CD4-positive, alpha-beta T cell (primary cell): ENCODE measurements around the gene RSBN1. TPM values are rescaled to one million over a fixed set of nuclear protein-coding genes. Genes with fewer than 3 reads are reported as not detected.

Experiments used
- ATAC-seq: fragments of 200-7000 bp; cut with Tn5 transposase; one replicate; pipeline ENCODE4 v1.10.0; 2022; ENCODE audit warnings: mild to moderate bottlenecking; ENCODE audit not compliant: poor library complexity
- CTCF ChIA-PET: fragments of 350-600 bp; sonication (Branson Sonifier 250); formaldehyde crosslinking; loops from one replicate; lab custom pipeline; 2021; ENCODE audit warnings: antibody characterized with exemption, inconsistent platforms; lab: Charles Lee
- POLR2A ChIA-PET: fragments of 350-600 bp; sonication (Branson Sonifier 250); formaldehyde crosslinking; loops from one replicate; lab custom pipeline; 2021; ENCODE audit warnings: antibody characterized with exemption, inconsistent platforms; lab: Charles Lee
- DNase-seq, 14 experiments: peaks; one replicate each; pipeline ENCODE4 v3.0.0-alpha.2; 2013 to 2020; ENCODE audit warnings: mixed read lengths in 2 of 14
- H3K27ac ChIP-seq, 2 donors: one replicate each; pipeline versions ENCODE4 v1.5.1 to v1.7.0; 2013; ENCODE audit warnings: low read length in 2 of 2, low read depth in 1 of 2, mild to moderate bottlenecking in 1 of 2
- H3K27me3 ChIP-seq, 2 experiments: 1 replicate in 1 of 2; 2 replicates in 1 of 2; pipeline versions ENCODE4 v1.6.1 to v1.7.0; 2013; ENCODE audit warnings: low read length in 2 of 2, control low read depth in 1 of 2, mild to moderate bottlenecking in 1 of 2, moderate library complexity in 1 of 2; ENCODE audit not compliant: insufficient read depth in 2 of 2, control insufficient read depth in 1 of 2
- H3K36me3 ChIP-seq: one replicate; pipeline ENCODE4 v1.6.1; 2013; ENCODE audit warnings: low read length, control low read depth; ENCODE audit not compliant: insufficient read depth
- H3K4me1 ChIP-seq: one replicate; pipeline ENCODE4 v1.6.1; 2013; ENCODE audit warnings: low read length, control low read depth; ENCODE audit not compliant: insufficient read depth
- H3K4me3 ChIP-seq: one replicate; pipeline ENCODE4 v1.5.1; 2013; ENCODE audit warnings: mild to moderate bottlenecking, low read length, moderate library complexity
- H3K9me3 ChIP-seq, 2 experiments: 1 replicate in 1 of 2; 2 replicates in 1 of 2; pipeline versions ENCODE4 v1.6.1 to v1.7.0; 2013; ENCODE audit warnings: low read length in 2 of 2, mild to moderate bottlenecking in 2 of 2, control low read depth in 1 of 2, moderate library complexity in 1 of 2; ENCODE audit not compliant: control insufficient read depth in 1 of 2, insufficient read depth in 1 of 2
- H3K27ac Mint-ChIP-seq: one replicate; pipeline ENCODE4 v1.8.0; 2020; ENCODE audit warnings: mixed read lengths
- H3K27me3 Mint-ChIP-seq: one replicate; pipeline ENCODE4 v1.8.0; 2021; ENCODE audit warnings: mixed read lengths
- H3K36me3 Mint-ChIP-seq: one replicate; pipeline ENCODE4 v1.8.0; 2021; ENCODE audit warnings: low read depth, mixed read lengths
- H3K4me1 Mint-ChIP-seq: one replicate; pipeline ENCODE4 v1.8.0; 2021; ENCODE audit warnings: low read depth, mixed read lengths
- H3K4me3 Mint-ChIP-seq: one replicate; pipeline ENCODE4 v1.8.0; 2020; ENCODE audit warnings: mild to moderate bottlenecking, mixed read lengths
- H3K9me3 Mint-ChIP-seq: one replicate; pipeline ENCODE4 v1.8.0; 2020; ENCODE audit warnings: mixed read lengths
- intact Hi-C, 2 experiments: fragments of 100-400 bp; cut with DNase I in 1 of 2; cut with micrococcal nuclease in 1 of 2; formaldehyde crosslinking; loops; one replicate each; pipeline versions ENCODE4 v1.15.1 to v1.9.0; 2023 to 2025; cut with DNase I, micrococcal nuclease
- total RNA-seq, 174 experiments: library from RNA in 2 of 174; stranded (reverse) in 2 of 174; gene quantifications; one replicate each; pipeline ENCODE4 v1.2.3 and lab custom pipeline; 2021 to 2026
- TF ChIP-seq, protein P1 (sequence below): fragments of 200-600 bp; IDR thresholded peaks from one replicate; pipeline ENCODE4 v1.8.0; 2022; ENCODE audit warnings: antibody characterized with exemption, mild to moderate bottlenecking

The RSBN1 gene
- total RNA-seq, 2 experiments from 2014 or later: 44.2 to 44.6 TPM

DNA sequence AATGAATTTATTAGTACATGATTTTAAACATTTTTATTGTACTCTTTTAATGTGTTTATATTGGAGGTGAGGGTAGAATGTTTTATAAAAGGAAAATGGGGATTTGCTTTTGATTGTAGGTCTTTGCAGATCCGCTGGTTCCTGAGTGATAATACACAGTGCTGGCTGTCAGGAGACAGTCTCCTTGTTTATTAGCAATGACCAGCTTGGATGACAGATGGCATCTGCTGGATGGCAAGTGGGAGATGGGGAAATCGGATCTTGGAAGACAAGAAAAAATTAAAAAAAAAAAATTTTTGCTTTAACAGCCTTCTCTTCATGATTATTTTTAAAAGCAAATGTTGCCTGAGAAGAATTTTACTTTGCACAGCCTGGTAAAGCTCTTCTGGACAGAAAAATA is 48.6 kb downstream of the RSBN1 start:
- TF ChIP-seq, protein P1, sequence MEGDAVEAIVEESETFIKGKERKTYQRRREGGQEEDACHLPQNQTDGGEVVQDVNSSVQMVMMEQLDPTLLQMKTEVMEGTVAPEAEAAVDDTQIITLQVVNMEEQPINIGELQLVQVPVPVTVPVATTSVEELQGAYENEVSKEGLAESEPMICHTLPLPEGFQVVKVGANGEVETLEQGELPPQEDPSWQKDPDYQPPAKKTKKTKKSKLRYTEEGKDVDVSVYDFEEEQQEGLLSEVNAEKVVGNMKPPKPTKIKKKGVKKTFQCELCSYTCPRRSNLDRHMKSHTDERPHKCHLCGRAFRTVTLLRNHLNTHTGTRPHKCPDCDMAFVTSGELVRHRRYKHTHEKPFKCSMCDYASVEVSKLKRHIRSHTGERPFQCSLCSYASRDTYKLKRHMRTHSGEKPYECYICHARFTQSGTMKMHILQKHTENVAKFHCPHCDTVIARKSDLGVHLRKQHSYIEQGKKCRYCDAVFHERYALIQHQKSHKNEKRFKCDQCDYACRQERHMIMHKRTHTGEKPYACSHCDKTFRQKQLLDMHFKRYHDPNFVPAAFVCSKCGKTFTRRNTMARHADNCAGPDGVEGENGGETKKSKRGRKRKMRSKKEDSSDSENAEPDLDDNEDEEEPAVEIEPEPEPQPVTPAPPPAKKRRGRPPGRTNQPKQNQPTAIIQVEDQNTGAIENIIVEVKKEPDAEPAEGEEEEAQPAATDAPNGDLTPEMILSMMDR: no peak
- H3K4me3 ChIP-seq: no peak overlapping the region
- no peak for ATAC-seq
- H3K4me1 ChIP-seq: peaks cover 12% of the 10 kb centered on the region
- H3K27me3 ChIP-seq: no peaks in the 10 kb centered on the region
- no peaks in the 10 kb centered on the region for H3K27me3 Mint-ChIP-seq
- ChIA-PET POLR2A (interaction anchor here (1.8 kb wide), 1 partner anchor 18 kb away, joined by 8 read pairs; no protein-coding TSS in a partner anchor), CTCF (no interaction called here)
- peaks cover 41% of the 10 kb centered on the region for H3K36me3 ChIP-seq
- no peak overlapping the region for H3K4me3 Mint-ChIP-seq
- H3K4me1 Mint-ChIP-seq: peaks cover 15% of the 10 kb centered on the region
- intact Hi-C loops: no loop called here
- H3K9me3 ChIP-seq: no peaks in the 10 kb centered on the region
- H3K9me3 Mint-ChIP-seq: no peaks in the 10 kb centered on the region
- no peak overlapping the region for H3K27ac ChIP-seq
- peak overlapping the region; percentile 4 for H3K27ac Mint-ChIP-seq
- DNase-seq: no peak
- H3K36me3 Mint-ChIP-seq: peaks cover 55% of the 10 kb centered on the region

DNA sequence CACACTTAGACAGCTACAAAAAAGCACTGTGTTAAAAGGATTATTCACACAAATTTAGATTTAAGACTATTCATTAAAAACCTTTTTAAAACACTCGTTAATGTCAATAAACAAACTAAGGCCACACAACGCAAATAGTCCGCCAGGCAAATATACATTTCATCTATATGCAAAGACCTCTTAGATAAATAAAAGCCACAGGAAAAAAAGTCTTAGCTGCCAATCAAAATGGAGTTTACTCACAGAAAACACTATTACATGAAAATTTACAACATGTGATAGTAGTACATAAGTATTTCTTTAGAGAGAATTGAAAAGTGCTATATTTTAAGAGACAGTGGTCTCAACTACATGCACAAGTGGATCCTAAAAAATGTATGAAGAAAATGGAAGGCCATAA is 50.3 kb downstream of the RSBN1 start:
- Histone ChIP-seq H3K36me3 (peaks cover 29% of the 10 kb centered on the region), H3K9me3 (no peaks in the 10 kb centered on the region), H3K27ac (no peak overlapping the region), H3K27me3 (no peaks in the 10 kb centered on the region), H3K4me1 (peaks cover 20% of the 10 kb centered on the region), H3K4me3 (no peak overlapping the region)
- H3K4me1 Mint-ChIP-seq: peaks cover 29% of the 10 kb centered on the region
- DNase-seq (no peak), ATAC-seq (no peak)
- H3K27me3 Mint-ChIP-seq: no peaks in the 10 kb centered on the region
- TF ChIP-seq, protein P1: no peak
- H3K36me3 Mint-ChIP-seq: peaks cover 43% of the 10 kb centered on the region
- H3K4me3 Mint-ChIP-seq: no peak overlapping the region
- intact Hi-C loops: loop anchor here in 1 of 2 experiments (2.0 kb wide), 2 partner anchors 15 to 49 kb away; no protein-coding TSS in a partner anchor
- CTCF ChIA-PET: no interaction called here
- H3K9me3 Mint-ChIP-seq: no peaks in the 10 kb centered on the region
- POLR2A ChIA-PET: interaction anchor here (1.0 to 1.8 kb wide), 3 partner anchors 19 to 142 kb away, joined by 3 to 8 read pairs (median 5); partner anchors contain the start of gene RSBN1
- peak overlapping the region; percentile 4 for H3K27ac Mint-ChIP-seq

DNA sequence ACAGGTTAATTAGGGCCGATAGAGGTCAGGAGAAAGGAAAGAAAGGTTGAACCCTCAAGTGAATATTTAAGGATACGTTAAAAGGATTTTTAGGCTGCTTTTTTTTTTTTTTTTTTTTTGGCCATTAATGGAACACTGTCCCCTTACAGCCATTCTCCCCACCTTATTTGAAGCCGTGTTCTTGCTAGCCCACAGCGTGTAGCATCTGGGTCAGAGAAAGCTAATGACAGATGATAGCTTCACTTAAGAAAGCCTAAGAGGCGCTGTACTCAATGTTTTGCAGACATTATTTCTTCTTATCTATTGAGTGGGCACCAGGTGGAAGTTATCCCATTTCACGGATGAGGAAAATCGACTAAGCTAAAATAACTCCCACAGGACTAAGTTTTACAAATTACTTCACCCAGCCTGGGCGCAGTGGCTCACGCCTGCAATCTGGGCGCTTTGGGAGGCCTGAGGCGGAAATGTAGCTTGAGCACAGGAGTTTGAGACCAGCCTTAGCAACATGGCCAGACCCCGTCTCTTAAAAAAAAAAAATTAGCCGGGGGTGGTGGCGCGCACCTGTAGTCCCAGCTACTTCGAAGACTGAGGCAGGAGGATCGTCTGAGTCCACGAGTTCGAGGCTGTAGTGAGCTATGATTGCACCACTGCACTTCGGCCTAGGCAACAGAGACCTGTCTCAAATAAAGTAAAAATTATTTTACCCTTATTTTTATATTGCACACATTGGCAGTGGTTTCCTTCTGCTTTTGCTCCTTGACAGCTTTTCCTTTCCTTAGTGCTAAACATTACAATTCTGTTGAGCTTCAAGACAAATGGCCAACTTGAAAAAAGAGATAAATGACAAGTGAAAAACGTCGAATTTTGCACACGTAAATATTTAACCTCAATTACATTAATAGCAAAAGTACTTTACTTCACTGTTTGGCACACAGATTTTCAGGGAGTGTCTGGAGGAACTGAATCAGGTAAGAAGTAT is 51.9 kb downstream of the RSBN1 start:
- H3K27me3 Mint-ChIP-seq: no peaks in the 10 kb centered on the region
- peak overlapping the region; percentile 95 for H3K4me3 Mint-ChIP-seq
- peaks cover 20% of the 10 kb centered on the region for H3K4me1 ChIP-seq
- TF ChIP-seq, protein P1: no peak
- peak overlapping the region; percentile 91 for H3K4me3 ChIP-seq
- peaks cover 27% of the 10 kb centered on the region for H3K36me3 Mint-ChIP-seq
- H3K27ac Mint-ChIP-seq: peak overlapping the region; percentile 80
- intact Hi-C loops: loop anchor here in 1 of 2 experiments (2.0 kb wide), 2 partner anchors 16 to 50 kb away; no protein-coding TSS in a partner anchor
- H3K9me3 ChIP-seq: no peaks in the 10 kb centered on the region
- H3K27me3 ChIP-seq: no peaks in the 10 kb centered on the region
- no peak for ATAC-seq
- DNase-seq: peak in 1 of 14 experiments; percentile 10
- H3K27ac ChIP-seq: peak overlapping the region; percentile 57 to 81
- CTCF ChIA-PET: interaction anchor here (0.7 to 1.7 kb wide), 4 partner anchors 25 to 57 kb away, joined by 3 to 5 read pairs (median 4); no protein-coding TSS in a partner anchor
- peaks cover 40% of the 10 kb centered on the region for H3K4me1 Mint-ChIP-seq
- peaks cover 15% of the 10 kb centered on the region for H3K36me3 ChIP-seq
- POLR2A ChIA-PET: interaction anchor here (0.6 to 3.6 kb wide), 11 partner anchors 8 to 169 kb away, joined by 3 to 47 read pairs (median 5); partner anchors contain the start of genes AP4B1, HIPK1 and RSBN1
- H3K9me3 Mint-ChIP-seq: no peaks in the 10 kb centered on the region
